Fibroblast of the conjunctiva (primary cell): ENCODE measurements around the gene LIFR.

Source experiments
- DNase-seq: peaks from one replicate; pipeline ENCODE4 v3.0.0-alpha.2; 2010; ENCODE audit warnings: low read depth

LIFR gene

GRCh38 chr5:38515092-38515491, 41.4 kb downstream of the LIFR start:
- DNase-seq: no peak

DNA sequence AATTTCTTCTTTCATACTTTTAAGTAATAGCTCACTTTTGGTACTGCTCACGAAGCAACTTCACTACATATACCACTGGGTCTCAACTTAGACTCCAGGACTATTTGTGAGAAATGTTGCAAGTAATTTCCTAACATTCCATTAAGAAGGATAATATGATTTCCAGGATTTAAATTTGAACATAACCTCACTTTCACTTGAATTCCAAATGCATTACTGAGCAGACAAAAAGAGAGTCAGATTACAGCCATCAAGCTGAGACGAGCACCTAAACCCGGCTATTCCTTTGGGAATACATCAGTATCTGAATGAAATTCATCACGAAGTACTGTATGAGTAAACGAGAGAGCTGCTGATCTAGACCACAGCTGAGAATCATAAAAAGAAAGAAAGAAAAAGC, 47.3 kb downstream of the LIFR start:
- peak; percentile 18 for DNase-seq

GRCh38 chr5:38506302-38506701, 50.1 kb downstream of the LIFR start:
- DNase-seq: no peak

DNA sequence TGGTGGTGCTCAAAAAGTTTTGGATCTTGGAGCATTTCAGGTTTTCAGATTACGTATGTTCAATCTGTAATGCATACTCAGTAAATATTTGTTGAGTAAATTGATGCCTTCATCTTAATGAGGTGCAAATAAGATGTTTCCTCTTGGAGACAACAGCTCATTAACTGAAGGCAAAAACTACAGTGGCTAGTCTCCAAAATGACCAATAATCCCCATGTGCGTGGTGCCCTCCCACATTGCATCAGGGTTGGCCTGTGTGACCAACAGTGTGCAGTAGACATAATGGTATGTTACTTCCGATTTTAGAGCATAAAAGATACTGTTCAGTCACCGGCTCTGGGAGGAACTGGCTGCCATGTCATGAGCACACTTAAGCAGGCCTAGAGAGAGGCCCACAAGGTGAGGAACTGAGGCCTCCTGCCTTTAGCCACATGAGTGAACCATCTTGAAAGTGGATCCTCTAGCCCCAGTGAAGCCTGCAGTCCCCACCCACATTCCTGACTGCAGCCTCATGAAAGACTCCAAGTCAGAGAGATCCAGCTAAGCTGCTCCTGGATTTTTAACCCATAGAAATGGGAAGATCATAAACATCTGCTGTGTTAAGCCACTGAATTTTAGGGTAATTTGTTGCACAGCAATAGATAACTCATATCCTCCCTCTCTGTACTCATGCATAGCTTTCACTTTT, 55.7 kb downstream of the LIFR start:
- DNase-seq: peak; percentile 5

DNA sequence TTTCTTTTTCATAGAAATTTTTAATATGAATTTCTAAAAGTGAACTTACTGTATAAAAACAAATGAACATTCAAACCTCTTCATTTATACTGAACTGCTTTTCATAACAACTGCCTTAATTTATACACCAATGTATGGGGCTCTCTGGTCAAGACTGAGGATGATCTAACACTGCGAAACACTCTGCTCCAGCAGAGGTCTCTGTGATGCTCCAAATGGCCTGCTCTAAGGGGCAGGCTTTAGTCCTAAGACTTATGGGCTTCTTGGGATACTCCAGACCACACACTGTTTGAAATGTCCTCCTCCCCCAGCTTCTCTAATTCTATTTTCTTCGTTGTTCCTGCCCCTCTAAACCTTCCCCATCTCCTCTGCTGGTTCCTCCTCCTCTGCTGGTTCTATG, 58.5 kb downstream of the LIFR start:
- DNase-seq: peak; percentile 17

DNA sequence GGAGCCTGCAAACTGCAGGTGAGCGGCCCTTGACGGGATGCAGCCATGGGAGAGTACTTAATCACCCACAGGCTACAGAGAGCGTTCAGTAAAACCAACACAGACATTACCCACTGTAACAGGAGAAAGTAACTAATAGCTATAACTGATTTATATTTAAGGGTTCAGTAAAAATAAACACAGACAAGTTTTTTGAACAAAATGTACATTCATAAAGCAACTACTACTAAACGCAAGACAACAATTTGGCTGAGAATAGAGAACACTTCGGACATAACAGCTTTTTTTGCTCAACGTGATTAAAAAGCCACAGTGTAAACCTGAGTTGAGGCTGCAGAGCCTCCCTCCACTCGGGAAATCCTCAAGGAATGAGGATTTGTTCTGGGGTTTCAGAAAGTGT, 61.7 kb downstream of the LIFR start:
- DNase-seq: no peak

- no peak for DNase-seq
Observed at GRCh38 chr5:38494175-38494574, 62.3 kb downstream of the LIFR start.

- no peak for DNase-seq
Observed at GRCh38 chr5:38483805-38484398, 72.5 kb downstream of the LIFR start.

GRCh38 chr5:38479315-38479904, 77.0 kb downstream of the LIFR start:
- no peak for DNase-seq

- DNase-seq: no peak
Observed at GRCh38 chr5:38478878-38479277, 77.6 kb downstream of the LIFR start.

DNA sequence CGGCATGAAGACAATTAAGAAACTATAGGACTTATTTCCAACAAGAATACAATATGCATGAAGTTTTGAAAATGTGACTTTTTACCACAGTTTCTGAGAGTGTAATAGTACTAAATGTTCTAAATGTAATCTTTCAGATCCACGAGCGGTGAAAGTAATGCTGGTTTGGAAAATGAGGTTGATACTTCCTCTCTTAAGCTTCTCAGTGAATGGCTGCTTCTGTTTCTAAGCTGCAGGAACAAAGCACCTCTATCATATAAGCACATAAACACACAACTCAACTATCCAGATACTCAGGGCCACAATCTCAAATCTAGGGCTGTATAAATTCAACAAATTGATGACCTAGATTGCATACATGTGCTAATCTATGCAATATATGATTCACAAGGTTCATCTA, 78.3 kb downstream of the LIFR start:
- no peak for DNase-seq

- no peak for DNase-seq
Observed at GRCh38 chr5:38473008-38473407, 83.4 kb downstream of the LIFR start.

- no peak for DNase-seq
Observed at GRCh38 chr5:38472541-38472940, 83.9 kb downstream of the LIFR start.

DNA sequence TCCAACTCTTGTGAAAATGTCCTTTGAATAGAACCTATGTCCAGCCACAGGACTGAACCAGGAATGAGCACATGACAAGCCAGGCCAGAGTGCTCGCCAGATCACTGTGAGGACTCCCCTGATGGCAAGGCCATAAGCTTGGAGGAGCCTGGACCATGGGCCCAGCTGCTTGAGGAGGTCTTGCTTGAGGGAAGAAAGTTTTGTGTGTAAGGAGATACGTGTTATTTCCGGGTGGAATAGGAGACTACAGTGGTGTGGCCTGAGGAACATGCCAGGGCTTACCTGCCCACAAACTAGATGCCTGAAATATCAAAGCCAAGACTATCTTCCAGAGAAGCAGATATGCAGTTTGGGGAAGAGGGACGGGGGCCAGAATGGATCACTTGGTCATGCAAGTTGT, 84.7 kb downstream of the LIFR start:
- no peak for DNase-seq

GRCh38 chr5:38469707-38470267, 86.7 kb downstream of the LIFR start:
- no peak for DNase-seq

GRCh38 chr5:38468978-38469706, 87.3 kb downstream of the LIFR start:
- peak; percentile 59 for DNase-seq

GRCh38 chr5:38468202-38468673, 88.2 kb downstream of the LIFR start:
- peak; percentile 80 for DNase-seq

DNA sequence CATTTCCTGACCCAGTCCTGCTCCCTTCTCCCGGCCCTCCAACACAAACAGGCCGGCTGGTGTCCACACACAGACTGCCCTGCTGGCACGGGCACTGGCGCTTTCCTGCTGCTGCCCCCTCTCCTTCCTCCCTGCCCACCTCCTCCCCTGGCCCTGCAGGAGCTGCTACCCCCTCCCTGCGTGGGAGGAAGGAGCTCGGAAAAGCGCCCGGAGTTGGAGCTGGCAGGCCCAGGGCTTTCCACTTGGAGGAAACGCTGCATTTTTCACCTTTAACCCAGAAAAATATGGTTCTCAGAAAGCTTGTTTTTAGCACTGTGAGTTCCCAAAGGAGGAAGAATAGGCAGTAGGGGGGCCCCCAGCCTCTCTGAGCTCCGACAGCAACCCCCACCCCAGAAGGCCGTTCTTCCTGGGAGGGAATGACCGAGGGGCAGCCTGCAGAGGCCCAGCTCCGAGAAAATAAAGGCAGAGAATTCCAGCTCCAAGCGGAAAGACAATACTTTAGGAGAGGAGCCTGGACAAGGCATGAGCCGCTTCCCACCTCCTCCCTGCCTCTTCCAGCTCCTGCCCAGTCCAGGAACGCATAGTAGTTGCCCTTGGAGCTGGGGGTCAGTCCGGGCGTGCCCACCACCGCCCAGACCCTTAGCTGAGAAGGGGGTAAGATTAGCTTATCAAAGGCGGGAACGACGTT, 88.9 kb downstream of the LIFR start:
- peak; percentile 52 for DNase-seq

DNA sequence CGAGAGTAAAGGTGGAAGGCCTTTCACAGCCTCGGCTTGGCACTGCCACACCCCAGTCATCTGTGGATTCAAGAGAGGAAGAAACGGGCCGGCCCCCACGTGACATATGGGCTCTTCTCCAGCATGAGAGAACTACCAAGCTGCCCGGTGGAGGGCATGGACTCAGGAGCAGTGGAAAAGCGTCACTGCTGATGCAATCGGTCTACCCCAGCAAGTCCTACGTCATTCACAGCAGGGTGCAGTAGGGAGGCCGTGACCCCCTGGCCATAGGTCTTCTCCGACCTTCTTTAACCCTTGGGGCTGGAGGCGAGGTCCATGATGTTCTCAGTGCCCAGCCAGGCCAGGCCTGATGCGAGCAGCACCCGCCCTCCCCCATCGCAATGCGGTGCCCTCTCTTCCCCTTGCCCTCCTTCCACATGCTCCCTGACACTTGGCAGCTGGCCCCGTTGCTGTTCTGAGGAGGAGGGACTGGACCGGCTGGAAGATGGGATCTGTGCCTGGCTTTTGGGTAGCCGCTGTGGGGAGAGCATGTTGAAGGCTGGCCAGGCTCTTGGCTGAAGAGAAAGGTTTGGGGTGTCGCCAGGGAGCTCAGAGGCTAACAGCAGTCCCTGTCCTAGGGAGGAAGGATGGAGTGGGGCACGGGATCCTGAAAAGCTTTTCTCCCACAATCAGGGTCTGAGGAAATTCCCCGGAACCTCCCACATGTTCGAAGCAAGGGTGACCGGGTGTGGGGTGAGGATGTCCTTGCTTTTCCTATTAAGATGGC, 89.8 kb downstream of the LIFR start:
- peak; percentile 91 for DNase-seq

- no peak for DNase-seq
Observed at GRCh38 chr5:38465702-38466423, 90.6 kb downstream of the LIFR start.
